OCI-LY1 (cell line): ENCODE measurements around the gene SLC25A29.
A peak's percentile ranks its signal among the peaks of the same experiment; 100 is the strongest.

Experiments used
- H2AFZ ChIP-seq: fragments of 200-600 bp; sonication (generic), shearing (Covaris generic); 2 replicates; pipeline ENCODE4 v1.6.0; 2014; ENCODE audit warnings: antibody characterized with exemption, mild to moderate bottlenecking, low read length
- H3F3A ChIP-seq: fragments of 200-600 bp; sonication (generic), shearing (Covaris generic); 2 replicates; pipeline ENCODE4 v1.6.0; 2014; ENCODE audit warnings: mild to moderate bottlenecking, antibody characterized with exemption, low read length, moderate library complexity; ENCODE audit not compliant: insufficient read depth
- H3K27ac ChIP-seq: fragments of 200-600 bp; sonication (generic); 2 replicates; pipeline ENCODE4 v1.5.1; 2014; ENCODE audit warnings: low read length, mixed run types, mild to moderate bottlenecking, low read depth; ENCODE audit not compliant: poor library complexity, severe bottlenecking
- H3K27me3 ChIP-seq: fragments of 200-600 bp; sonication (generic); 2 replicates; pipeline ENCODE4 v1.6.0; 2014; ENCODE audit warnings: antibody characterized with exemption, mild to moderate bottlenecking, low read length, moderate library complexity; ENCODE audit not compliant: insufficient read depth
- H3K36me3 ChIP-seq: fragments of 200-600 bp; sonication (generic); 2 replicates; pipeline ENCODE4 v1.6.1; 2014; ENCODE audit warnings: mild to moderate bottlenecking, antibody characterized with exemption, low read length, moderate library complexity, mixed read lengths; ENCODE audit not compliant: insufficient read depth
- H3K4me1 ChIP-seq: fragments of 200-600 bp; sonication (generic); 2 replicates; pipeline ENCODE4 v1.5.1; 2014; ENCODE audit warnings: mild to moderate bottlenecking, low read length, moderate library complexity; ENCODE audit not compliant: insufficient read depth, severe bottlenecking
- H3K4me2 ChIP-seq: fragments of 200-600 bp; sonication (generic), shearing (Covaris generic); 2 replicates; pipeline ENCODE4 v1.6.1; 2014; ENCODE audit warnings: low read length
- H3K4me3 ChIP-seq: fragments of 200-600 bp; sonication (generic); 2 replicates; pipeline ENCODE4 v1.5.1; 2014; ENCODE audit warnings: low read length, low read depth, mild to moderate bottlenecking, mixed read lengths; ENCODE audit not compliant: poor library complexity, severe bottlenecking
- H3K79me2 ChIP-seq: fragments of 200-600 bp; shearing (Covaris generic); 2 replicates; pipeline ENCODE4 v1.6.1; 2016; ENCODE audit warnings: mixed run types, low read length, mixed read lengths; ENCODE audit not compliant: insufficient read depth
- H3K9ac ChIP-seq: fragments of 200-600 bp; sonication (generic), shearing (Covaris generic); 2 replicates; pipeline ENCODE4 v1.6.1; 2014; ENCODE audit warnings: mild to moderate bottlenecking, low read length, mixed read lengths
- H3K9me2 ChIP-seq: fragments of 200-600 bp; sonication (generic), shearing (Covaris generic); 2 replicates; pipeline ENCODE4 v1.6.1; 2014; ENCODE audit warnings: low read depth, mild to moderate bottlenecking, low read length, mixed read lengths
- H3K9me3 ChIP-seq: fragments of 200-600 bp; shearing (Covaris generic); 2 replicates; pipeline ENCODE4 v1.6.1; 2014; ENCODE audit warnings: low read length, mixed read lengths
- H4K20me1 ChIP-seq: fragments of 200-600 bp; sonication (generic), shearing (Covaris generic); 2 replicates; pipeline ENCODE4 v1.6.0; 2016; ENCODE audit warnings: mild to moderate bottlenecking, low read length; ENCODE audit not compliant: insufficient read depth
- EZH2 ChIP-seq: fragments of 200-600 bp; sonication (generic), shearing (Covaris generic); IDR thresholded peaks from 2 replicates; pipeline ENCODE4 v1.8.0; 2017; ENCODE audit warnings: borderline replicate concordance, mixed run types, mild to moderate bottlenecking, antibody characterized with exemption, low read length, moderate library complexity, mixed read lengths
- TF ChIP-seq, protein P1 (sequence below): fragments of 200-600 bp; sonication (generic), shearing (Covaris generic); IDR thresholded peaks from 2 replicates; pipeline ENCODE4 v1.5.1; 2017; ENCODE audit warnings: mild to moderate bottlenecking, antibody characterized with exemption, low read length, moderate library complexity, mixed read lengths

The SLC25A29 gene, protein sequence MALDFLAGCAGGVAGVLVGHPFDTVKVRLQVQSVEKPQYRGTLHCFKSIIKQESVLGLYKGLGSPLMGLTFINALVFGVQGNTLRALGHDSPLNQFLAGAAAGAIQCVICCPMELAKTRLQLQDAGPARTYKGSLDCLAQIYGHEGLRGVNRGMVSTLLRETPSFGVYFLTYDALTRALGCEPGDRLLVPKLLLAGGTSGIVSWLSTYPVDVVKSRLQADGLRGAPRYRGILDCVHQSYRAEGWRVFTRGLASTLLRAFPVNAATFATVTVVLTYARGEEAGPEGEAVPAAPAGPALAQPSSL

GRCh38 chr14:100306101-100306997, at the start of gene SLC25A29:
SLC25A29 (minus strand) TSS chr14:100306444; CDS start chr14:100306232, 212 bp downstream.
- Histone ChIP-seq H4K20me1 (no peaks in the 10 kb centered on the region), H3K36me3 (no peaks in the 10 kb centered on the region), H3K9me3 (no peaks in the 10 kb centered on the region), H2AFZ (0 out of 2 replicates have a peak within 1 kb of the TSS, but pooled peaks have one; percentile 61), H3K27me3 (0 out of 2 replicates have a peak, but pooled peaks cover 5% of the 10 kb centered on the region), H3K4me2 (peak within 1 kb of the TSS; percentile 92), H3K79me2 (no peaks in the 10 kb centered on the region), H3F3A (no peaks in the 10 kb centered on the region), H3K27ac (no peak within 1 kb of the TSS), H3K9me2 (no peaks in the 10 kb centered on the region), H3K9ac (peak within 1 kb of the TSS; percentile 67), H3K4me1 (peaks cover 20% of the 10 kb centered on the region), H3K4me3 (peak within 1 kb of the TSS; percentile 60)
- TF ChIP-seq EZH2: no peak
- TF ChIP-seq, protein P1, sequence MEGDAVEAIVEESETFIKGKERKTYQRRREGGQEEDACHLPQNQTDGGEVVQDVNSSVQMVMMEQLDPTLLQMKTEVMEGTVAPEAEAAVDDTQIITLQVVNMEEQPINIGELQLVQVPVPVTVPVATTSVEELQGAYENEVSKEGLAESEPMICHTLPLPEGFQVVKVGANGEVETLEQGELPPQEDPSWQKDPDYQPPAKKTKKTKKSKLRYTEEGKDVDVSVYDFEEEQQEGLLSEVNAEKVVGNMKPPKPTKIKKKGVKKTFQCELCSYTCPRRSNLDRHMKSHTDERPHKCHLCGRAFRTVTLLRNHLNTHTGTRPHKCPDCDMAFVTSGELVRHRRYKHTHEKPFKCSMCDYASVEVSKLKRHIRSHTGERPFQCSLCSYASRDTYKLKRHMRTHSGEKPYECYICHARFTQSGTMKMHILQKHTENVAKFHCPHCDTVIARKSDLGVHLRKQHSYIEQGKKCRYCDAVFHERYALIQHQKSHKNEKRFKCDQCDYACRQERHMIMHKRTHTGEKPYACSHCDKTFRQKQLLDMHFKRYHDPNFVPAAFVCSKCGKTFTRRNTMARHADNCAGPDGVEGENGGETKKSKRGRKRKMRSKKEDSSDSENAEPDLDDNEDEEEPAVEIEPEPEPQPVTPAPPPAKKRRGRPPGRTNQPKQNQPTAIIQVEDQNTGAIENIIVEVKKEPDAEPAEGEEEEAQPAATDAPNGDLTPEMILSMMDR: no peak

DNA sequence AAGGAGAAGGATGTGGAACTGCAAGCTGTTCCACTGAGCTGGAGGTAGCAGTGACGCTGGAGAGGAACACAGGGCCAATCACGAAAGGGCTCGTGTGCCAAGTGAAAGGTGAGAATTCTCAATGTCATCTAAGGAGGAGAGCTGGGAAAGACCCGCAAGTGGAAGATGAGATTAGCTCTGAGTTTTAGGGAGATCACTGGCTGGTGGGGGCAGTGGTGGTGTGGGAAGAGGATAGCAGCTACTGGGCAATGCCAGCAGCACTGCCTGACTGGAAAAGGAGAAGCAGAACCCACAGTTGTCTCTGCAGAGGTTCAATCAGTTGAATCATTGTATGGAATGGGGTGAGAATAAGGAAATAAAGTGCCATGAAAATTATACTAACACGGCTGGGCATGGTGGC, 44.7 kb upstream of the SLC25A29 start:
- no peaks in the 10 kb centered on the region for H3F3A ChIP-seq
- H4K20me1 ChIP-seq: no peaks in the 10 kb centered on the region
- H3K4me1 ChIP-seq: no peaks in the 10 kb centered on the region
- no peak for TF ChIP-seq EZH2
- TF ChIP-seq, protein P1: no peak
- H3K9ac ChIP-seq: no peak overlapping the region
- no peak overlapping the region for H3K27ac ChIP-seq
- H3K9me2 ChIP-seq: no peaks in the 10 kb centered on the region
- no peak overlapping the region for H2AFZ ChIP-seq
- no peak overlapping the region for H3K4me3 ChIP-seq
- H3K4me2 ChIP-seq: no peak overlapping the region
- no peaks in the 10 kb centered on the region for H3K27me3 ChIP-seq
- H3K79me2 ChIP-seq: no peaks in the 10 kb centered on the region
- H3K9me3 ChIP-seq: no peaks in the 10 kb centered on the region
- peaks cover 35% of the 10 kb centered on the region; the same call in 1 of the 2 replicates for H3K36me3 ChIP-seq

DNA sequence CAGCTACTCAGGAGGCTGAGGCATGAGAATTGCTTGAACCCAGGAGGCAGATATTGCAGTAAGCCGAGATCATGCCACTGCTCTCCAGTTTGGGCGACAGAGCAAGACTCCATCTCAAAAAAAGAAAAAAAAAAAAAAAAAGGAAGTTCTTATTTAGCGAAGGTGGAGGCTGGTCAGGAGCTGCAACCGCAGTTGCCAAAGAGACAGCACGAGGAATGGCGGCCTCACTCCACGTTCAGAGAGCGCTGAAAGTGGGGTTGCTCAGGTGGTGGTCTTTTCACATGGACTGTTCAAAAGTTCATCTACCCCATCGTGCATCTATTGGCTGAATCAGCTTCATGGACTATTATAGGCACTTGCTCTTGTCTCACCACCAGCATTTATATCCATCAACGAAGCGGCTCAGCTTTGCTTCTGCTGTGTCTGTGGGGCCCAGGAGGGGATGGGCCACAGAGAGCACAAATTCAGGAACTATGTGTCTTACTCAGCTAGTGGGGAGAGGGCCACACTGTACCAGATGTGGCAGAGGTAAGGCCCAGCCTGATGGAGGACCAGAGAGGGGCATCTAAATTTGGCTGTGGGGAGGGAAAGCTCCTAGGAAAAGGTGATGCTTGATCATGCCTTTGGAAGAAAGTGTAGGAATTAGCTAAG, 44.2 kb upstream of the SLC25A29 start:
- Histone ChIP-seq H3K9ac (no peak overlapping the region), H2AFZ (no peak overlapping the region), H3K9me2 (no peaks in the 10 kb centered on the region), H4K20me1 (no peaks in the 10 kb centered on the region), H3F3A (no peaks in the 10 kb centered on the region), H3K36me3 (peaks cover 35% of the 10 kb centered on the region; the same call in 1 of the 2 replicates), H3K27ac (no peak overlapping the region), H3K79me2 (no peaks in the 10 kb centered on the region), H3K9me3 (no peaks in the 10 kb centered on the region), H3K4me1 (no peaks in the 10 kb centered on the region), H3K4me2 (no peak overlapping the region), H3K4me3 (no peak overlapping the region), H3K27me3 (no peaks in the 10 kb centered on the region)
- TF ChIP-seq, protein P1: no peak
- TF ChIP-seq EZH2: no peak
